GM21390 (cell line): ENCODE data around the gene BMP7.
"Not testable (repeated sequence)": the region's sequence is repeated elsewhere in the genome, so short reads cannot be mapped to it uniquely, and the experiment has no call there.

Experiments used
- ATAC-seq: cut with Tn5 transposase; IDR thresholded peaks from one replicate; pipeline ENCODE4 v1.9.1; 2021; ENCODE audit not compliant: unreplicated experiment

BMP7 gene

GRCh38 chr20:57174737-57175136 lies 91.7 kb downstream of the BMP7 start:
- ATAC-seq, result no peak

- ATAC-seq, result no peak
Measured at GRCh38 chr20:57173986-57174385, 92.5 kb downstream of the BMP7 start.

- ATAC-seq, result no peak
Measured at GRCh38 chr20:57173041-57173440, 93.4 kb downstream of the BMP7 start.

- no peak for ATAC-seq
Measured at GRCh38 chr20:57170343-57170742, 96.1 kb downstream of the BMP7 start.

GRCh38 chr20:57169162-57169561 lies 97.3 kb downstream of the BMP7 start:
- no peak for ATAC-seq

- no peak for ATAC-seq
Measured at GRCh38 chr20:57167971-57168701, 98.3 kb downstream of the BMP7 start.

GRCh38 chr20:57167292-57167655 lies 99.2 kb downstream of the BMP7 start:
- no peak for ATAC-seq

GRCh38 chr20:57166568-57167291 lies 99.7 kb downstream of the BMP7 start:
- no peak for ATAC-seq

- no peak for ATAC-seq
Measured at GRCh38 chr20:57165427-57166004, 100.9 kb downstream of the BMP7 start.

- no peak for ATAC-seq
Measured at GRCh38 chr20:57164872-57165271, 101.6 kb downstream of the BMP7 start.

- no peak for ATAC-seq
Measured at GRCh38 chr20:57163041-57163440, 103.4 kb downstream of the BMP7 start.

GRCh38 chr20:57162362-57162652 lies 104.1 kb downstream of the BMP7 start:
- ATAC-seq, result no peak

- ATAC-seq, result no peak
Measured at GRCh38 chr20:57161478-57162361, 104.7 kb downstream of the BMP7 start.

GRCh38 chr20:57160985-57161384 lies 105.5 kb downstream of the BMP7 start:
- no peak for ATAC-seq

GRCh38 chr20:57159945-57160610 lies 106.4 kb downstream of the BMP7 start:
- no peak for ATAC-seq

GRCh38 chr20:57159193-57159851 lies 107.1 kb downstream of the BMP7 start:
- ATAC-seq, result no peak

GRCh38 chr20:57158474-57158873 lies 108.0 kb downstream of the BMP7 start:
- ATAC-seq, result no peak

GRCh38 chr20:57157787-57158186 lies 108.7 kb downstream of the BMP7 start:
- ATAC-seq, result not testable (repeated sequence)

- no peak for ATAC-seq
Measured at GRCh38 chr20:57157106-57157691, 109.2 kb downstream of the BMP7 start.
